Activated CD4-positive, alpha-beta T cell treated with anti-CD3 and anti-CD28 coated beads, Interleukin-2, Interleukin-4, amounts not matched to agents 100 ng/mL and 50 ng/mL, durations not matched to agents 16 hours and 8 hours (primary cell): Measurements from ENCODE around the gene TTC39C.
"Not testable (repeated sequence)": the region's sequence is repeated elsewhere in the genome, so short reads cannot be mapped to it uniquely, and the experiment has no call there.

ENCODE experiments used
- DNase-seq: peaks from one replicate; pipeline ENCODE4 v3.0.0-alpha.2; 2020; ENCODE audit warnings: low spot score

The TTC39C gene

DNA sequence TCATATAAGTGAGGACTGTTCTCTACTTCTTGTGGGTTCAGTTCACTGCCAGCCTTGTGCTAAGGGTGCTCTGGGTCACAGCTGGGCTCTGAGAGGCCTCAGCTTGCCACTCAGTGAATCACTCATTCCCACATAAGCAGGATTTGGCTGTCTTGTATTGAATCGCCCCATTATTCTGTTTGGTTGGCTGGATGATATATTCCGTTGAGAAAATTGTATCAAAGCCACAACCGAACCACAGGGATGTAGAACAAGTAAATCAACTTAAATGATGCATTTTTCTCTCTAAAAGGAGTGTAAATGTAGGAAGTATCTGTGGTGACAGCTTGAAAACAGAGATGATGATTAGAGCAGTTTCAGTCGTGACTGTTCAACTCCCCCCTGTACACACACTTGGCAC lies 39.6 kb downstream of the TTC39C start:
- DNase-seq: peak; percentile 52

DNA sequence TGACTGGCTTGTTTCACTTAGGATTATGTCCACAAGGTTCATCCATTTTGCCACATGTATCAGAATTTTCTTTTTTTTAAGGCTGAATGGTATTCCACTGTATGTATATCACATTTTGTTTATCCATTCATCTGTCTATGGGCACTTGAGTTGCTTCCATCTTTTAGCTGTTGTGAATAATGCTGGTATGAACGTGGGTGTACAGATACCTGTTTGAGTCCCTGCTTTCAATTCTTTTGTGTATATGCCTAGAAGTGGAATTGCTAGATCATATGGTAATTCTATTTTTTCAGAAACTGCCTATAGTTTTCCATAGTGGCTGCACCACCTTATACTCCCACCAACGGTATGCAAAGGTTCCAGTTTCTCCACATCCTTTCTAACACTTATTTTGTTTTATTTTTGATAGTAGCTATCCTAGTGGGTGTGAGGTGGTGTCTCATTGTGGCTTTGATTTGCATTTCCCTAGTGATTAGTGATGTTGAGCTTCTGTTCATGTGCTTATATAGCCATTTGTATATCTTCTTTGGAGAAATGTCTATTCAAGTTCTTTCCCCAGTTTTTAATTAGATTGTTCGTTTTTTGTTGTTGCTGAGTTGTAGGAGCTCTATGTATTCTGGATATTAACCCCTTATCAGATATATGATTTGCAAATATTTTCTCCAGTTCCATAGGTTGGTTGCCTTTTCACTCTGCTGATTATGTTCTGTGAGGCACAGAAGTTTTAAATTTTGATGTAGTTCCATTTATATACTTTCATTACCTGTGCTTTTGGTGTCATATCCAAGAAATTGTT lies 40.7 kb downstream of the TTC39C start:
- DNase-seq: no peak

- DNase-seq: no peak
Measured at GRCh38 chr18:24055878-24056277, 41.3 kb downstream of the TTC39C start.

GRCh38 chr18:24056506-24056905 lies 42.0 kb downstream of the TTC39C start:
- no peak for DNase-seq

GRCh38 chr18:24057804-24058203 lies 43.2 kb downstream of the TTC39C start:
- DNase-seq: no peak

GRCh38 chr18:24059385-24059784 lies 44.8 kb downstream of the TTC39C start:
- not testable (repeated sequence) for DNase-seq

DNA sequence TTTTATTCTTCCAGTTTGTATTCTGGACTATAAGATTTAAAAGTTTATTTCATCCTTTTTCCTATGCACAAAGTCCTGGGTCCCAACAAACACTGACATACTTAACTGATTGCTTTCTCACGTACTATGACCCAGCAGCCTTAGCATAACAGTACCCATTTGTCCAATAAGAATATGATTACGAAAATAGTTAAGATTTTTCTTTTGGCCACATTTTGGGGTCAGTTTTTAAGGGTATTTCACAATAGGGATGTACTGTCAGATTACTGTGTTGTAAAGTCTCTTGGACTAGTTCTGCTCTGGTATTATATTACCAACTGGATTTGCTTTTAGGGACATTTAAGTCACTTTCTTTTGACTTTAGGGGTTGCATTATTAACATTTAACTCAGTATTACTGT lies 46.1 kb downstream of the TTC39C start:
- no peak for DNase-seq

- DNase-seq: peak; percentile 33
Measured at GRCh38 chr18:24063121-24063731, 48.7 kb downstream of the TTC39C start.

DNA sequence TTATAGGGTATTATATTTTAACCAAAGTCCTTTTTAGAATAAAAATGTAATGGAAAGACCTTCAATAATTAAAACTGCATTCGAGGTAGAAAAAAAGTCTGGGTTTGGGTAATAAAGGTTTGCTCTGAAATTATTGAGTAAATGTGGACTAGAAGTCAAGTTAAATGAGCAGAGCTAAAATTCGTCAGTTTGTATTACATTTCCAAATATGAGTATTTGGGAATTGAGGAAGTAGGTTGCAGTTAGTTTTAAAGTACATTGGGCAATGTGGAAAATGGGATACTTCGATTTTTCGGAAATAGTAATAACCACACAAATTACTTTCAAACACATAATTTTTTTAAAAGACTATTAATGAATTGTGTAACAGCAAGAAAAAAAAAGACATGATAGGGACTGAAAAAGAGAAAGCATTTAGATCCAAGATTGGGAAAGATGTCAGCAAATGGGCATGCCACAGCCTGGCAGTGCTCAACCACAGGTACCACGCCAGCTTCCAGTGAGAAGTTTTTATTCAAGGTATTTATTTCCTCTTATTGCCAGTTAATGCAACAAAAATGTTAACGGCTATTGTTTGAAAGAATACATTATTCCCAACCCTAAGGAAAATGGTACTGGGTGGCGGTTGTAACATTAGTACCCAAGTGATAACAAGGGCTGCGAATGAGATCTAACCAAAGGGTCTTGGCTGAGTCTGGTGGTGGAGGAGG lies 50.0 kb downstream of the TTC39C start:
- no peak for DNase-seq

- no peak for DNase-seq
Measured at GRCh38 chr18:24065906-24066305, 51.4 kb downstream of the TTC39C start.

DNA sequence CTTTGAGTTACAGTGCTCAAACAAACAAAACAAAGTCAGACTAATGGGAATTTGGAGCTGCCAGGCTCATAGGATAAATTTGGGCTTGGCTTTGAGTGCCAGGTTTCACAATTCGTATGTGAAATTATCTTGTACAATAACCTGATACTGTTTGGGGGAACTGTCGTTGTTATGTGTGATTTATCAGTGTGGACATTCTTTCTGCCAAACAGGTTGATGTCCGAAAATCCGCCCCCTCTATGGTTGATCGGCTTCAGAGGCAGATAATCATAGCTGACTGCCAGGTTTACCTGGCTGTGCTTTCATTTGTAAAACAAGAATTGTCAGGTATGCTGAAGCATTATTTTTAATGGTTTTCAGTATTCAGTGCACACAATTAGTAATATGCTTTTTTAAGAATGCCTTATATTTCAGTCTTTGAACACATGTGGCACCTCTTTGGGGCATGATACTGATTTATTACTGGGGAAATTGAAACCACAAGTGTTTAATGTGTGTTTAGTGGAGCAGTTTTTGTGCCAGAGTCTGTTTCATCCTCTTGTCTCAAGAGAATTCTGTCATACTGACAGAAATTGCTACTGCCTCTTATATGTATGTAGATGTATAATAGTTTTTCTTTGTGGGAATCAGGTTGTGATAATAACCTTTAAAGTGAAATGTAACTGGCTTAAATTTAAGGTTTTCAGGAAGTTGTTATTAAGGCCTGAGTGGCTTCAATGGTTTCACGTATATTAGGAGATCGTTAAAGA lies 54.6 kb downstream of the TTC39C start:
- no peak for DNase-seq

GRCh38 chr18:24071029-24071428 lies 56.5 kb downstream of the TTC39C start:
- DNase-seq: no peak

DNA sequence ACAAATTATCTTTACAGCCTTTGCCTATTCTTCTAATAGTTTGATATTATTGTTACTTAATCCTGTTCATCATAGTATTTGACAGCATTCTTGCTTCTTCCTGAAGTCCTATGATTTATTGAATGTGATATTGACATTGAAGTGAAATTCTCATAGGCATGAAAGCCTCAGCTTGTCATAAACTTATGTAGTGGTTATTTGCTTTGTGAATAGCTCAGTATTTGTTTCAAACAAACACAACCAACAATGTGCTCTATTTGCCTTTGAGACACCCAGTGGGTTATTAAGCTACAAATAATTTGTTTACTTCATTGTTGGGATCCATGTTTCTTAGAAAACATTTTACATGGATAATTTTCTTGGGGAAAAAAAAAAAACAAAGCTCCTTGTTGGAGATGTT lies 57.2 kb downstream of the TTC39C start:
- no peak for DNase-seq

DNA sequence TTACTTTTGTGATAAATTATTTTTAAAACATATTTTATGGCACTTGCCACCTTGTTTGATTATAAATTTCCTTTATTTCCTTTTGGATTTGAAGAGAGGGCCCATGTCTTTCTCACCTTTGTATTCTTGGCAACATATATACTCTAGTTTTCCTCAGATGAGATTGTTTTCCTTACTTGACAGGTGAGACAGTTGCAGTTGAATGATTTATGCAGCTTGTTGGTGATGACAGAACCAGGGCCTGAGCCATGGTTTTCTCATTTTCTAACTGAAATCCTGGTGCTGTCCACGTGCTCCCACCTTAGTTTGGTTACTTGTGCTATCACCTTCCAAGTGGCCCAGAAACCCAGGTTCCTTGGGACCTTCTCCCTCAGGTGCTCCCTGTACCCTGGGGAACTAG lies 58.2 kb downstream of the TTC39C start:
- no peak for DNase-seq

DNA sequence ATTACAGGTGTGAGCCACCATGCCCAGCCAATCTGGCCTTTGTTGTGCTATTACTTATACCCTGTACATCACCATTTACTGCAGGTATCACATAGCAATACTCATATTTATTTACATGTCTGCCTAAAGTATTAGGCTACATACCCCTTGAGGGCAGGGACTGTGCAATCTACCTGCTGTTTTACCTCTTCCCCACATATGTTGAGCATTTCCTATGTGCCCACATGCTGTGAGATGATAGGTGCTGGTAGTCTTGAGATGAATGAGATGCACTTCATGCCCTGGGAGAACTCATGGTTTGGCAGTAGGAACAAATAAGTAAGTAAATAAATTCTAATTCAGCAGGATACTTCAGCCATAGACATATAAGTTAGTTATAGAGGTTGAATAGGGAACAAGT lies 59.2 kb downstream of the TTC39C start:
- no peak for DNase-seq

- DNase-seq: not testable (repeated sequence)
Measured at GRCh38 chr18:24074757-24075156, 60.2 kb downstream of the TTC39C start.

DNA sequence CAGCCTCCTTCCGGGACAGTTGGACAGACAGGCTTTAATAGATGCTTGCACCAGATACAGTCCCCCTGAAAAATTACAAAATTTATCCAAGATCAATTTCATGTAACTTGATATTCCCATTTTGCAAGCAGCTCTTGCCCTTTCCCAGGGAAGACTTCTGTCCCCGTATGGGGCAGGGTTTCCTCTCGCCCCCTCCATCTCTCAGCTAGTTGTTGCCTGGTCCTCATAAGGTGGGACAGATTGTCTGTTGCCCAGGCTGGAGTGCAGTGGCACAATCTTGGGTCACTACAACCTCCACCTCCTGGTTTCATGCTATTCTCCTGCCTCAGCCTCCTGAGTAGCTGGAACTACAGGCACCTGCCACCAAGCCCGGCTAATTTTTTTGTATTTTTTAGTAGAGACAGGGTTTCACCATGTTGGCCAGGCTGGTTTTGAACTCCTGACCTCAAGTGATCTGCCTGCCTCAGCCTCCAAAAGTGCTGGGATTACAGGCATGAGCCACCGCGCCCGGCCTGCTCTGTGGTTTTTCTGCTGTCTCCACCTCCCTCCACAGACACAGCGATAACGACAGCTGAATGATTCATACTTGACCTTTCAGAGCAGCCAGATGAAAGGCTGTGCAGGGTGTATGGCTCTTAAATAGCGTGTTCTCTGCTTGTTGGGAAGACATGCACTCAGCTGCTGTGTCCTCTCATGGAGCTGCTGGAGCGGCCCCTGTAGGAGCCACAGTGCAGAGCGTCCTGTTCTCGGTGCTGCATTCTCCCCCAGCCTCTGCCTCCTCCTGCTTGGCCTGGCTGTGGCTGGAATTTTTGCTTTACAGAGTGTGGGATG lies 61.4 kb downstream of the TTC39C start:
- peak; percentile 92 for DNase-seq

DNA sequence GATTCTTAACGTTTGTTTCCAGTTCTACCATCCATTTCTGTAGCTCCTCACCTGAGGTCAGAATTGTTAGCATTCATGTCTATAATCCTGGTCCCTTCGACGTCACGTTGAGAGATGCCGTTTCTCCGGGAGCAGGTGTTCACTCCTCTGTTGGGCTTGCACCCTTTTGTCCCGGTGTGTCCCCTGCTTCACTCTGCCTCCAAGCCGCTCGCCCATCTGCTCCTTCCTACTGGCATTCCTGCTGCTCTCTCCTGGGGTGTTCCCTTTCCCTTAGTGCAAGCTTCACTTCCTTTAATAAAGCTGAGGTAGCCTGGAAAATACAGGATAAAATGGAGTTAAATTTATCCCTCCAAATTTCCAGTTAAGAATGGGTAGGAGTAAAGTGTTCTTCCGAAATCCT lies 62.4 kb downstream of the TTC39C start:
- no peak for DNase-seq

GRCh38 chr18:24078391-24078790 lies 63.8 kb downstream of the TTC39C start:
- no peak for DNase-seq

DNA sequence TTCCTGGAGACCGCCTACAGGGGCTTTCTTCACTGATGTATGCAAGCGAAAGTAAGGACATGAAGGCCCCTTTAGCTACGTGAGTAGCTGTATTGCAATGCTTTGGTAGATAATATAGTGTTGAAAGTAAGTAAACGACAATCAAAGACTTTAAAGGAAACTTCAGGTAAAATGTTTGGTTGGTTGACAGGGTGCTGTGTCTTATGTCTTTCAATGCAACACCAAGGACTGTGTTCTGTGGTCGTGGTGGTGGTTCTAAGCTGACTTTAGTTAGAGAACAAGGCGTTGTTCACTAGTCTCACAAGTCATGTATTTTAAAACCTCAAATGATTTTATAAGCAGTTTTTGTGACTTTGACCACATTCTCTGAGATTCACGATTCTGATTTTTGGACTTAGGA lies 66.3 kb downstream of the TTC39C start:
- no peak for DNase-seq

DNA sequence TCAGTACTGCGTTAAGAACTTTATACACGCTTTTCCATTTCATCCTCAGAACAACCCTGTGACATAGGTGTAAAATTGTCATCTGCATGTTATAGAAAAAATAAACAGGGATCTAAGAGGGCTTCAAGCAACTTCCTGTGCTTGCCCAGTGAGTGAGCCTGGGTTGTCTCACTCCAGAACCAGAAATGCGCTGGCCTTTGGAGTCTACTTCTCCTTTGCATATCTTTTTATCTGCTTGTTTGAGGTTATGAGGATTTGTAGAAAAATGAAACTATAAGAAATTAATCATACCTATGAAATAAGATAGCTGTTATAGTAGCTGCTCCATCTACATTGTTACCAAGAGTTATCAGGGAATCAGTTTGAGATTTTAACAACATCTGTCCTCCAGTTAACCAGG lies 69.0 kb downstream of the TTC39C start:
- no peak for DNase-seq

- no peak for DNase-seq
Measured at GRCh38 chr18:24086082-24086481, 71.5 kb downstream of the TTC39C start.
